Measurements from ENCODE around the gene DAB2IP.

GRCh38 chr9:121826711-121827110 is 175.3 kb downstream of the DAB2IP start:
- TF ChIP-seq CTCF (IDR thresholded peaks at IDR 0.05) (no peak), POLR2A (IDR thresholded peaks at IDR 0.05) (no peak)
